Stimulated activated CD4-positive, alpha-beta T cell treated with anti-CD3 and anti-CD28 coated beads, Interleukin-15, amount 100 ng/mL, for 48 hours (primary cell): ENCODE measurements around the gene MYL12A.

Experiments
- DNase-seq, 2 donors: peaks; one replicate each; pipeline ENCODE4 v3.0.0-alpha.2; 2020; ENCODE audit warnings: low read depth in 2 of 2

MYL12A gene

GRCh38 chr18:3224223-3224622 is 23.4 kb upstream of the MYL12A start:
- DNase-seq: no peak

DNA sequence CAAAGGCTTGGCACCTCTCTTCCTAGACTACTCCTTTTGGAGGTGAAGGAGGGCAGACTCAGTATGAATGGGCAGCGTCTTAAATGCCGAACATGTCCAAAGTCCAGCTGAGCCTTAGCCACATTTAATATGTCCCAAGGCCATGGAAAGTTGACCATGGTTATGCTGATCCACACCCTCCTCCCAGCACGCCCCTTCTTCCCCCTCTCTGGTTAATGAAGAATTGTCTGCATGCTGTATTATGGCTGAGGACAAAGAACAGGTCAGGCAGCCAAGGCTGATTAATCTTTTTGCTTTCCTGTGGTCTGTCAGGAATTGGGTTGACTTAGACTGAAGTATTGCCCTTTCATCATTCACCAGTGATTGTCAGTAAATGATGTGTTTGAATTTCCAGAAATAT is 22.0 kb upstream of the MYL12A start:
- no peak for DNase-seq

DNA sequence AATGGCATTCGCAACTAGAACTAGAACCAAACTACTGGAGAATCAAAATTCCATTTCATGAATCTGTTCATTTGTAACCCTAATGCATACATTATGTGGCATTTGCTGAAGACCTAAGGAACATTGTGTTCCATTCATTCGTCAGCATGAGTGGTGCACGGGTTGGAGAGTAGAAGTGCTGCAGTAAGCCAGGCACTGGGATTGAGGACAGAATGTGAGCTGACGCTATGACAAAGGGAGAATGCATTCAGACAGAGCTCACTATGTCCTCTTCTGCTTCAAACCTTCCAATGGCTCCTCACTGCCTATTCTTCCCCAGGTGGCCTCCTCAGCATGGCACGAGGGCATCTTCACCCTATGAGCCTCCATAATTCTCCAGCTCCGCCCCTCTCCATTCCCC is 21.6 kb upstream of the MYL12A start:
- DNase-seq: no peak

- DNase-seq: no peak
Measured at GRCh38 chr18:3230401-3231334, 16.9 kb upstream of the MYL12A start.

- no peak for DNase-seq
Measured at GRCh38 chr18:3233004-3233403, 14.6 kb upstream of the MYL12A start.

- no peak for DNase-seq
Measured at GRCh38 chr18:3233433-3234168, 14.0 kb upstream of the MYL12A start.

GRCh38 chr18:3234457-3234856 is 13.1 kb upstream of the MYL12A start:
- no peak for DNase-seq

- DNase-seq: no peak
Measured at GRCh38 chr18:3235846-3236245, 11.8 kb upstream of the MYL12A start.

- DNase-seq: no peak
Measured at GRCh38 chr18:3236470-3236869, 11.1 kb upstream of the MYL12A start.

DNA sequence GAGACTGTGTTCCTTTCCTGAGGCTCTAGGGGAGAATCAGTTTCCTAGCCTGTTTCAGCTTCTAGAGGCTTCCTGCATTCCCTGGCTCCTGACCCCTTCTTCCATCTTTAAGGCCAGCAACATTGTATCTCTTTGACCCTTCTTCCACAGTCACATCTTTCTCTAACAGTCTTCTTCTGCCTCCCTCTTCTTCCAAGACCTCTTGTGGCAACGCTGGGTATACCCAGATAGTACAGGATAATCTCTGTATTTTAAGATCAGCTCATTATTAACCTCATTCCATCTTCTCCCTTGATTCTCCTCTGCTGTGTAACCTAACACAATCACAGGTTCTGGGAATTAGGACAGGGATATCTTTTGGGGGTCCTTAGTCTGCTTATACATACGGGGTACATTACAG is 8.9 kb upstream of the MYL12A start:
- no peak for DNase-seq

DNA sequence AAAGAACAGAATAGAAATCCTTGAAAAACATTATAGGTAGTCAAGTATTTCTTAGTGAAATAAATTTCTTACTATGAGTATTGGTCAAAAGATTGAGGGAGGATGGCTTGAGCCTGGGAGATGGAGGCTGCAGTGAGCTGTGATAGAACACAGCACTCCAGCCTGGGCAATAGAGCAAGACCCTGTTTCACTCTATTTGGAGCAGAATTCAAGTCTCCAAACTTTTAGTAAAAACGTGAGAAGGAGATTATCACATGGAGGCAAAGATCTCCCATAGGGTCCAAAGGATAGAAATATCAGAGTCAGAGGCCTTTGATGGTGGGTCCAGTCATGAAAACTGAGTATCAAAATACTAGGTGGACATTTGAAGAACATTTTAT is 2.4 kb upstream of the MYL12A start:
- DNase-seq: no peak

DNA sequence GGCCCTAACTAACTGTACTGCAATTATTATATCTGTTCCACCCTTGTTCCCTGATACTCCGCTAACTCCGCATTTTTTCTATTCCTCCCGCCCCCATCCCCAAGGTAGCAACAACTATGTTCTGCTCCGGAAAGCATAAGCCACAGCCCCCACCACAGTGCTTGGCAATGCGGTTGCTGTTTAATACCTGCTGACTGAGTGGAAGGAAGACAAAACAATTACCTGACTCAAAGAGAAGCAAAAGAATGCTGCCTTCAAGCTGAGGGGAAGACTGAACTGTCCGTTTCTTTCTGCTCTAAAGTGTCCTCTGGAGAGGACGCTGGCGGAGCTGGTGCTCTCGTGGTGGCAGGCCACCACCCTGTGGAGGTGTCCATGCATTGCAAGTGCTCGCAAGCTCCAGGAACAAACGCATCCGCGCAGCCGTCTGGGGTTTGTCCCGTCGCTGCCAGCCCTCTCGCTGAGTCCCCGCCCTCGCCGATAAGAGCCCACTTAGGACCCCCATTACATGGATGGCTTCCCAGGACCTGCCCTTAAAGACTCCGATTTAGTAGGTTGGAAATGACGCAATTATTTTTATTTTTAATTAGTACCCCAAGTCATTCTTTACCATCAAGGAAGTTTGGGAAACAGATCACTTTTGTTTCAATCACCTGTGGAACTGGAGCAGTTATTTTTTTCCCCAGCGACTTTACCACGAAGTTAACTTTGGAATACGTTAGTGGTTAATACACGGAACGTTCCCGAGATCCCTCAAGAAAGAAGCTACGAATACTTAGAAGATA is 1.6 kb upstream of the MYL12A start:
- DNase-seq: peak; percentile 73 to 78

DNA sequence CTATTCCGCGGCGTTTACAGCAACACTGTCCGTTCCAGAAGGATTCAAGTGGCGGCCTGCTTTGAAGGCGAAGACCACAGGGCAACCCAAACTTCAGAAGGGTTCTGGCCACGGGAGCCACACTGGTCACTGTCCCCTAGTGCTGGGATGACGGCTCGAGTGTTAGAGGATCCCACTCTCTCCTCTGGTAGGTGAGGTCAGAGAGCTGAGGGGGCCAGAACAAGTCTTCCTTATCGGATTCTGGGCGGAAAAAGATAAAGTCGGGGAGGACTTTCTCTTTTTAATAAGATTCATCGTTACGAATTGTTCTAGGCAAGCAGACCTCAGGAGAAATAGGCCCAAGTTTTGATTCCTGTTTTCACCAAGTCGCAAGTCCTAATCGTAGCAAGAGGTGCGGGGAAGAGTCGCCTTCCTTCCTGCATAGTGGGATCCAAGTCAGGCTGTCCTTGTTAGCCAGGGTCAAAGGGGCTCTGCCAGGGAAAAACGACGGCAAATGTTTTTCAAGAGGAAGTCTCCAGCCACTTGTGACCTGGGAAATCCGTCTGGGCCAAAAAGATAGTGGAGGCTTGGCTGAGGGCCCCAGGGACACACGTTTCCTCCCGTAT is 864 bp upstream of the MYL12A start:
- DNase-seq: no peak

DNA sequence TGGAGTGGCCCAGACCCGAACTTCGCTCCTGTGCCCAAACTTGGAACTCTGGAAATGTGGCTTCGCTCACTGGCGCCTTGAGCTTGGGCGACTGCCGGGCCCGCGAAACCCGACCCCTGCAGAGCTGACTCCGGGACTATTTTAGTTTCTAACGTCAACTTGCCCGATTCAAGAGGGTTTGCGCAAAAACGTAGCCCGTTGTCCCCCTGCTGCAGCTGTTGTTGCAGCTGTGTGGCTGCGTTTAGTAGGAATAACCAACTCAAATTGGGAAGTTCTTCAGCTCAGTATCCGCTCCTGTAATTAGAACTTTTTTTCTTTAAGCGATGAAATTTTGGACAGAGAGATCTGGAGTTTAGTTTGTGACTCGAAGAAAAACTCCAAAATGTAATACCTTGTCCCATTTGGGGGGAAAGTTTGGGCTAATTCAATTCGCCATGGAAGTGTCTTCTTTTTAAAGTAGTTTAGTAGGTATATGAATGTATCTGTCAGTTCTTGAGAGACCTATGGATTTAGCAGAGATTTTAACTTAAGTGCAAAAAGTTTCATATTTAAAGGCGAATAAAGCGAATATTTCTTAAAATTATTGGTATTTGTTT is 559 bp downstream of the MYL12A start:
- no peak for DNase-seq

GRCh38 chr18:3248658-3249359 is 1.2 kb downstream of the MYL12A start:
- DNase-seq: no peak

DNA sequence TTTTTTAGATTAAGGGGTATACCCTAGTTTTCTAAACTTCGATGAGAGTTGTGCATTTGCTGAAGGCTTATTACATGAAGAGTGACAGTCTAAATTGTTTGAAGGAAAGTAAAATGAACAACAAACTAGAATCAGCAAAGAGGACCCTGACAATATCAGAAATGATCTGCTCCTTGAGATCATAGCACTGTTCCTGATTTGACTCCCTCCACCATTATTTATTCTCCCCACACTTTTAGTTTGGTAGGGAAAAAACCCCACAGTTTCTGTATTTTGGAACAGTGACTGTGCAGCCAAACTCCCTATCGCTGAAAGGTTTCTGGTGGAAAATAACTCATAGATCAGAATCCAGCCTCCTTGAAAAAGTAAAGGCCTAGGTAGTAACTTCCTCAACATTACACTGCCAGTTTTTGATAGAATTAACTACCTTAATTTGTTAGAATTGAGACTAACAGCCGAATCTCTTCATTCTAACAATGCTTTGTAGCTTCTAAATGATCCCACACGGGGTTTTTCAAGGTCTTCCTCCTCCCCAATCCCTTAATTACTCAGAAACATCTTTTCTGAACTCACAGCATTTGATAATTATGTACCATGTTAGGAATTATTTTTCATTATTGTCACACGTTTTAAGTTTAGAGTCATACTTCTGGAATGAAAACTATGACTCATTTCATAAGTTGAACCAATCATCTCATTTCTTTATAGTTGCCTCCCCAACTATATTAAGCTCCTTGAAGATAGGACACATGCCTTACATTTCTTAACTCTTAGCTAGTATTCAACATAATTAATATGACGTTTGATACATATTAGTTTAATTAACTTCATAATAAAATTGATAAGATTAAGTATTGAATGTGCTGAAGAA is 2.9 kb downstream of the MYL12A start:
- DNase-seq: no peak

DNA sequence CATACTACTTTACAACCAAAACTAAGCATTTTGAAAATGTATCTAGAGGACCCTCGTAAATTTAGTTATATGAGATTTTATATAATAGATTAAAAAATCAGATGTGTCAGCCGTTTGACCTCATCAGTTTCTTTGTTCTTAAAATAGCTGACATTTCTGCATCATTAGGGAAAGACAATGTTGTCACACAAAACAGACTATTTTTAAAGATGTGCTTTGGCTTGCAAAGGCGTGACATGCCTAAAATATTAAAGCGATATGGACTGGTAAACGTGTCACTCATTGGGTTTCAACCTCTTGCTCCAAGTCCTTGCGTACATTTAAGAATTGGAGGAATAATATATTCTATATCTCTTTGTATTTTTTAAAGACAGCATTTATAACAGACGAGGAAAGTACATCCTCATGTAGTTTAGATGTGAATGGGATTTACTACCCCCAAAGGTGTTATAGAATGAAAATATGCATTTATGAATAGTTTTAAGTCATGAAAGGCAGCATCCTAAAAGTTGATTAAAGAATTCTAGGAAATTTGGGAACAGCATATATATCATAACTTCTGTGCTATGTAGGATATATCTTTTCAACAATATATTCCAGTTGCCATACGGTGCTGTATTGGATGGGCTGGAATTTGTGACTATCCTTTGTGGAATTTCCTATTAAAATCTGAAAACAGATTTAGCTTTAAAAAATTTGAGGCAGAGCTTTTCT is 3.8 kb downstream of the MYL12A start:
- DNase-seq: no peak

DNA sequence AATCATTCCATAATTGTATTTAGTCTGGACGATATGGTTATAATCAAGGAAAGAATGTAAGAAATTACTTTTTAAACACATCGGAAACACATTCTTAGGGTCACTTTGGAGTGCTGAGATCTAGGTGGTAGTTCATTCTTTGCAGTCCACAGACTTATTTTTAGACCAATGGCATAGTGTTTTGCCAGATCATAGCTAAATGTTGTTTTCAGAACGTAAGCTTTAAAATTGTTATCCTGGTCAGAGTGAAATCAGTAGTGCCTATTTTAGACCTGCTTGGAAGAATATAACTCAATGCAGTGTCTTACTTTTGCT is 4.3 kb downstream of the MYL12A start:
- no peak for DNase-seq

DNA sequence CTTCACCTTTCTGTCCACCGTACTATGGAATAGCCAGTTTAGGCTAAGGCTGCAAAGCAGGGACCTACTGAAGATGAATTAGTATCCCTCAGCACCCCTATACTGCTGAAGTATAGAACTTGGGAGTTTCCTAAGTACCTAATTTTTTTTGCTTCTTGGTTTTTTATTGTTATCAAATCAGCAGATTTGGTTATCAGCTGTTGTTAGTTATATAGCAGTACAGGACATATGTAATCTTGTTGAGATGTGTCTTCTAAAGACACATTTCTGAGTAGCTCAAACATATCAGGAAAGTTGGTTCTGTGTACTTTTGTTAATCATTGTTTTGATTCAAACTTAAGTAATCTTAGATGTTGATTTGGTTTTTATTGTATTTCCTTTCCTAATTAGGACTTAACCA is 5.2 kb downstream of the MYL12A start:
- DNase-seq: no peak
